NT2/D1 (cell line): ENCODE measurements around the gene CAMTA1.

Source experiments
- SUZ12 ChIP-seq: IDR thresholded peaks from 2 replicates; pipeline ENCODE4 v1.6.1; 2011; ENCODE audit not compliant: insufficient read length, insufficient read depth; ENCODE audit errors: extremely low read depth
- YY1 ChIP-seq: IDR thresholded peaks from 2 replicates; pipeline ENCODE4 v1.6.1; 2011; ENCODE audit not compliant: insufficient read length, insufficient read depth
- ZNF274 ChIP-seq: IDR thresholded peaks from 2 replicates; pipeline ENCODE4 v1.6.1; 2011; ENCODE audit warnings: mild to moderate bottlenecking, low read depth, low read length

- TF ChIP-seq YY1 (no peak), ZNF274 (no peak), SUZ12 (no peak)
Observed at GRCh38 chr1:7656557-7657215, 871.4 kb downstream of the CAMTA1 start.
